HG02798 (cell line): Measurements from ENCODE around the gene BPIFB1.

Experiments
- ATAC-seq: cut with Tn5 transposase; IDR thresholded peaks from one replicate; pipeline ENCODE4 v1.9.1; 2021; ENCODE audit warnings: mild to moderate bottlenecking; ENCODE audit not compliant: unreplicated experiment, poor library complexity

The BPIFB1 gene

GRCh38 chr20:33352258-33353012, 69.4 kb downstream of the BPIFB1 start:
- ATAC-seq = no peak

- ATAC-seq = no peak
Observed at GRCh38 chr20:33353013-33353402, 70.0 kb downstream of the BPIFB1 start.
